Transverse colon (tissue), 4 donors: ENCODE results near the gene ITPKA. TPM values are rescaled to one million over a fixed set of nuclear protein-coding genes. Genes with fewer than 3 reads are reported as not detected.

Experiments used
- DNase-seq: peaks from one replicate; pipeline ENCODE4 v3.0.0-alpha.2; 2019
- H3K27ac ChIP-seq, 4 donors: fragments of 200-600 bp; sonication (generic); 2 replicates each; pipeline ENCODE4 v1.5.1; 2016 to 2018; ENCODE audit warnings: inconsistent platforms in 4 of 4
- H3K27me3 ChIP-seq: fragments of 200-600 bp; sonication (generic); 2 replicates; pipeline ENCODE4 v1.5.1; 2017; ENCODE audit warnings: inconsistent platforms
- H3K36me3 ChIP-seq, 4 donors: fragments of 200-600 bp; sonication (generic); 2 replicates each; pipeline ENCODE4 v1.5.1; 2017 to 2019; ENCODE audit warnings: inconsistent platforms in 4 of 4
- H3K4me1 ChIP-seq, 4 donors: fragments of 200-600 bp; sonication (generic); 2 replicates each; pipeline ENCODE4 v1.5.1; 2017 to 2020; ENCODE audit warnings: inconsistent platforms in 4 of 4
- H3K4me3 ChIP-seq, 4 donors: fragments of 200-600 bp; sonication (generic); 1 replicate in 1 of 4; 2 replicates in 3 of 4; pipeline versions ENCODE4 v1.5.1 to v1.6.1; 2017 to 2019; ENCODE audit warnings: inconsistent platforms in 4 of 4
- H3K9me3 ChIP-seq, 2 donors: fragments of 200-600 bp; sonication (generic); 2 replicates each; pipeline ENCODE4 v1.5.1; 2017 to 2019; ENCODE audit warnings: inconsistent platforms in 2 of 2
- EP300 ChIP-seq: sonication (generic); formaldehyde crosslinking; IDR thresholded peaks from one replicate; pipeline ENCODE4 v1.6.1; 2017; ENCODE audit warnings: antibody characterized with exemption, low read depth
- POLR2A ChIP-seq: fragments of 450-650 bp; IDR thresholded peaks from one replicate; pipeline ENCODE4 v1.6.1; 2016; ENCODE audit warnings: antibody characterized with exemption, mild to moderate bottlenecking, moderate library complexity
- POLR2AphosphoS5 ChIP-seq, 3 donors: sonication (generic); formaldehyde crosslinking; IDR thresholded peaks; one replicate each; pipeline ENCODE4 v1.6.1; 2016; ENCODE audit warnings: antibody characterized with exemption in 3 of 3
- WGBS, 2 donors: methylation state at CpG; one replicate each; pipeline ENCODE4 v1.1.5; 2018; ENCODE audit warnings: low coverage in 1 of 2; 5-methylcytosine and 5-hydroxymethylcytosine counted together
- in situ Hi-C, 4 donors: fragments of 200-750 bp; cut with MboI; loops; one replicate each; pipeline versions ENCODE4 v1.15.0 to v1.15.1; 2017; ENCODE audit warnings: low sequenced_read_pairs in 3 of 4, low pct_ligation_motif_present in 1 of 4, low pct_unique_long_range_greater_than_20kb in 1 of 4
- intact Hi-C: fragments of 100-400 bp; cut with DNase I; formaldehyde crosslinking; loops from one replicate; pipeline ENCODE4 v1.15.1; 2023; ENCODE audit warnings: low total_unique reads
- total RNA-seq, 4 donors: library from RNA; depleted of rRNA; stranded (reverse); fragments of >200 nt; gene quantifications; one replicate each; pipeline ENCODE4 v1.1.0, GENCODE V29; 2016
- TF ChIP-seq, protein P1 (sequence below), 5 experiments: fragments of 200-600 bp in 3 of 5; fragments of 450-650 bp in 2 of 5; sonication (generic) in 3 of 5; IDR thresholded peaks; 1 replicate in 2 of 5; 2 replicates in 3 of 5; pipeline ENCODE4 v1.5.1; 2016 to 2017; ENCODE audit warnings: antibody characterized with exemption in 5 of 5, inconsistent platforms in 3 of 5, mild to moderate bottlenecking in 2 of 5, moderate library complexity in 1 of 5

Gene ITPKA
- total RNA-seq, 4 donors from 2014 or later: 57.6 to 161 (median 116) TPM

GRCh38 chr15:41544650-41545015 lies 51.0 kb downstream of the ITPKA start:
- Histone ChIP-seq H3K4me1 (peaks cover 0 to 6% (median 5%) of the 10 kb centered on the region in 4 donors), H3K27ac (peak overlapping the region; percentile 76 to 83 (median 80)), H3K4me3 (peak overlapping the region in 3 of 4 donors; percentile 77 to 97 (median 84)), H3K36me3 (no peaks in the 10 kb centered on the region), H3K27me3 (no peaks in the 10 kb centered on the region), H3K9me3 (no peaks in the 10 kb centered on the region)
- in situ Hi-C loops (loop anchor here in 1 of 4 donors (25.0 kb wide), 1 partner anchor 107 kb away; no protein-coding TSS in a partner anchor), intact Hi-C loops (no loop called here)
- peak; percentile 31 for DNase-seq
- WGBS, 2 donors: 37 to 78% methylated on average over 2 to 15 of the region's 15 CpGs
- TF ChIP-seq POLR2AphosphoS5 (IDR thresholded peaks at IDR 0.05) (no peak), POLR2A (no peak), EP300 (no peak)
- TF ChIP-seq, protein P1, sequence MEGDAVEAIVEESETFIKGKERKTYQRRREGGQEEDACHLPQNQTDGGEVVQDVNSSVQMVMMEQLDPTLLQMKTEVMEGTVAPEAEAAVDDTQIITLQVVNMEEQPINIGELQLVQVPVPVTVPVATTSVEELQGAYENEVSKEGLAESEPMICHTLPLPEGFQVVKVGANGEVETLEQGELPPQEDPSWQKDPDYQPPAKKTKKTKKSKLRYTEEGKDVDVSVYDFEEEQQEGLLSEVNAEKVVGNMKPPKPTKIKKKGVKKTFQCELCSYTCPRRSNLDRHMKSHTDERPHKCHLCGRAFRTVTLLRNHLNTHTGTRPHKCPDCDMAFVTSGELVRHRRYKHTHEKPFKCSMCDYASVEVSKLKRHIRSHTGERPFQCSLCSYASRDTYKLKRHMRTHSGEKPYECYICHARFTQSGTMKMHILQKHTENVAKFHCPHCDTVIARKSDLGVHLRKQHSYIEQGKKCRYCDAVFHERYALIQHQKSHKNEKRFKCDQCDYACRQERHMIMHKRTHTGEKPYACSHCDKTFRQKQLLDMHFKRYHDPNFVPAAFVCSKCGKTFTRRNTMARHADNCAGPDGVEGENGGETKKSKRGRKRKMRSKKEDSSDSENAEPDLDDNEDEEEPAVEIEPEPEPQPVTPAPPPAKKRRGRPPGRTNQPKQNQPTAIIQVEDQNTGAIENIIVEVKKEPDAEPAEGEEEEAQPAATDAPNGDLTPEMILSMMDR (IDR thresholded peaks at IDR 0.05): no peak

DNA sequence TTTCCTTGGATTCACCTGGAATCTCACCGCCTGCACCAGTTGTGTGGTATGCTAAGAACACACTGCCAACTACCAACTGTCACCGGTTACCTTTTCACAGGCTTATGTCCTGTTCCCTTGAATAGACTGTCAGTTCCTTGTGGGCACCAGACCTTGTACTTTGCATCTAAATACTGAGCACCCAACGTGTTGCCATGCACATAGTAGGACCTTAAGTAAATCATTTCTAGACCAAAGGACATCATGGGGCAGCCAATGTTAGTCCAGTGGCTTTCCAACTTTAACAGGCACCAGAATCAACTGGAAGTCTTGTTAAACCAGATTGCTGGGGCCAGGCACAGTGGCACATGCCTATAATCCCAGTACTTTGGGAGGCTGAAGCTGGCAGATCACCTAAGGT lies 51.5 kb downstream of the ITPKA start:
- no peak overlapping the region for H3K27ac ChIP-seq
- H3K4me3 ChIP-seq: no peak overlapping the region
- intact Hi-C loops (no loop called here), in situ Hi-C loops (loop anchor here in 1 of 4 donors (25.0 kb wide), 1 partner anchor 108 kb away; no protein-coding TSS in a partner anchor)
- no peaks in the 10 kb centered on the region for H3K9me3 ChIP-seq
- H3K27me3 ChIP-seq: no peaks in the 10 kb centered on the region
- no peak for DNase-seq
- TF ChIP-seq EP300 (no peak), POLR2AphosphoS5 (IDR thresholded peaks at IDR 0.05) (no peak), POLR2A (no peak)
- TF ChIP-seq, protein P1 (IDR thresholded peaks at IDR 0.05): no peak
- H3K36me3 ChIP-seq: no peaks in the 10 kb centered on the region
- H3K4me1 ChIP-seq: peaks cover 0 to 6% (median 5%) of the 10 kb centered on the region in 4 donors
- 90% methylated on average over 3 of the region's 3 CpGs; no CpG with 5 or more reads in 1 of the 2 donors for WGBS, 2 donors

DNA sequence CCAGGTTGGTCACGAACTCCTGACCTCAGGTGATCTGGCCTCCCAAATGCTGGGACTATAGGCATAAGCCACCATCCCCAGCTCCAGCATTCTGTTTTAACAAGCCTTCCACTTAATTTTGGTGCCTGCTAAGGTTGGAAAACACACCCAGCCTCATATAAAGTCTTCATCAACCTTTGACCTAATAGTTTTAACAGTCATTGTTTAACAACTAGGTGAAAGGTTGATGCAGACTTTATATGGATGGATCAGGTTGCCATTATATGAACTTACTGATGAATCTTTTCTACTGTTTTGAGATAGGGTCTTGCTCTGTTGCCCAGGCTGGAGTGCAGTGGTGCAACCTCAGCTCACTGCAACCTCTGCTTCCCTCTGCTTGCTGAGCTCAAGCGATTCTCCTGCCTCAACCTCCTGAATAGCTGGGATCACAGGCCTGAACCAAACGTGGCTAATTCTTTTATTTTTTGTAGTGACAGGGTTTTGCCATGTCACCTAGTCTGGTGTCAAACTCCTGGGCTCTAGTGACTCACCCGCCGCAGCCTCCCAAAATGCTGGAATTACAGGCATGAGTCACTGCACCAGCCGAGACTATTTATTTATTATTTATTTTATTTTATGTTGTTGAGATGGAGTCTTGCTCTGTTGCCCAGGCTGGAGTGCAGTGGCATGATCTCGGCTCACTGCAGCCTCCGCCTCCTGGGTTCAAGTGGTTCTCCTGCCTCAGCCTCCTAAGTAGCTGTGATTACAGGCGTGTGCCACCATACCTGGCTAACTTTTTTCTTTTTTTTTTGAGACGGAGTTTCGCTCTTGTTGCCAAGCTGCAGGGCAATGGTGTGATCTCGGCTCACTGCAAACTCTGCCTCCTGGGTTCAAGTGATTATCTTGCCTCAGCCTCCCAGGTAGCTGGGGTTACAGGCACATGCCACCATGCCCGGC lies 53.4 kb downstream of the ITPKA start:
- Histone ChIP-seq H3K4me3 (no peak overlapping the region), H3K27me3 (no peaks in the 10 kb centered on the region), H3K36me3 (no peaks in the 10 kb centered on the region), H3K9me3 (no peaks in the 10 kb centered on the region), H3K4me1 (peaks cover 0 to 6% (median 5%) of the 10 kb centered on the region in 4 donors), H3K27ac (no peak overlapping the region)
- intact Hi-C loops (no loop called here), in situ Hi-C loops (loop anchor here in 1 of 4 donors (25.0 kb wide), 1 partner anchor 110 kb away; no protein-coding TSS in a partner anchor)
- DNase-seq: no peak
- WGBS, 2 donors: 76 to 93% methylated on average over 6 to 13 of the region's 13 CpGs
- TF ChIP-seq, protein P1 (IDR thresholded peaks at IDR 0.05): no peak
- TF ChIP-seq POLR2AphosphoS5 (IDR thresholded peaks at IDR 0.05) (no peak), EP300 (no peak), POLR2A (no peak)

DNA sequence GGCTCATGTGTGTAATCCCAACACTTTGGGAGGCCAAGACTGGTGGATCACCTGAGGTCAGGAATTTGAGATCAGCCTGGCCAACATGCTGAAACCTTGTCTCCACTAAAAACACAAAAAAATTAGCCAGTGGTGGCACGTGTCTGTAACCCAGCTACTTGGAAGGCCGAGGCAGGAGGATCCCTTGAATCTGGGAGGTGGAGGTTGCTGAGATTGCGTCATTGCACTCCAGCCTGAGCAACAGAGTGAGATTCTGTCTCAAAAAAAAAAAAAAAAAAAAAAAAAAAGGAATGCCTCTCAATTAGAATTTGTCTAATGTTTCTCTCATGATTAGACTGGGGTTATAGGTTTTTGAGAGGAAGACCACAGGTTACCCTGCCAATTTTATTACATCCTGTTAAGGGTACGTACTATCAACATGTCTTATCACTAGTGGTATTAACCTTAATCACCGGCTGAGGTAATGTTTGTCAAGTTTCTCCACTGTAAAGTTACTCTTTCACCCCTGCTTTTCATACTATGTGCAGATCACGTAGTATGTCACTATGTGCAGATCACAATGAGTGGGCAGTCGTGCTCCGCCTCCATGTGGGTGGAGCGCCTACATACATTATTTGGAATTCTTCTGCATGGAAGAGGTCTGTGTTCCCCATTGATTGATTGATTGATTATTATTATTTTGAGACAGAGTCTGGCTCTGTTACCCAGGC lies 56.5 kb downstream of the ITPKA start:
- Histone ChIP-seq H3K27me3 (no peaks in the 10 kb centered on the region), H3K27ac (no peak overlapping the region), H3K4me1 (no peaks in the 10 kb centered on the region), H3K36me3 (no peaks in the 10 kb centered on the region), H3K9me3 (no peaks in the 10 kb centered on the region), H3K4me3 (no peak overlapping the region)
- intact Hi-C loops (no loop called here), in situ Hi-C loops (no loop called here)
- 69 to 78% methylated on average over 9 of the region's 9 CpGs for WGBS, 2 donors
- TF ChIP-seq POLR2AphosphoS5 (IDR thresholded peaks at IDR 0.05): no peak
- no peak for TF ChIP-seq EP300
- TF ChIP-seq, protein P1 (IDR thresholded peaks at IDR 0.05): no peak
- TF ChIP-seq POLR2A: no peak
- DNase-seq: no peak
